Endothelial cell (in vitro differentiated cells): ENCODE results near the gene DPP9. TPM values are rescaled to one million over a fixed set of nuclear protein-coding genes. Genes with fewer than 3 reads are reported as not detected.

Experiments used
- DNase-seq: peaks from one replicate; pipeline ENCODE4 v3.0.0; 2021; ENCODE audit warnings: low spot score
- H3K27ac Mint-ChIP-seq: one replicate; pipeline ENCODE4 v1.8.0; 2021; ENCODE audit warnings: mixed read lengths, inconsistent platforms; ENCODE audit not compliant: unreplicated experiment
- H3K27me3 Mint-ChIP-seq: one replicate; pipeline ENCODE4 v1.8.0; 2021; ENCODE audit warnings: mild to moderate bottlenecking, moderate library complexity, mixed read lengths, inconsistent platforms; ENCODE audit not compliant: unreplicated experiment
- H3K36me3 Mint-ChIP-seq: one replicate; pipeline ENCODE4 v1.8.0; 2021; ENCODE audit warnings: mild to moderate bottlenecking, low read depth, mixed read lengths, inconsistent platforms; ENCODE audit not compliant: unreplicated experiment
- H3K4me1 Mint-ChIP-seq: one replicate; pipeline ENCODE4 v1.8.0; 2021; ENCODE audit warnings: mild to moderate bottlenecking, mixed read lengths, inconsistent platforms; ENCODE audit not compliant: unreplicated experiment
- H3K4me3 Mint-ChIP-seq: one replicate; pipeline ENCODE4 v1.8.0; 2021; ENCODE audit warnings: mild to moderate bottlenecking, mixed read lengths, inconsistent platforms; ENCODE audit not compliant: unreplicated experiment
- H3K9me3 Mint-ChIP-seq: one replicate; pipeline ENCODE4 v1.8.0; 2021; ENCODE audit warnings: mixed read lengths, inconsistent platforms; ENCODE audit not compliant: unreplicated experiment
- CTCF ChIP-seq: fragments of 200-600 bp; sonication (generic); IDR thresholded peaks from one replicate; pipeline ENCODE4 v1.5.0; 2021; ENCODE audit warnings: antibody characterized with exemption; ENCODE audit not compliant: unreplicated experiment
- total RNA-seq: library from RNA; stranded (reverse); fragmentation: NEBNext Ultra II Directional; extraction: Animal tissue kit (Norgen Biotek cat#: 25700); gene quantifications from one replicate; pipeline ENCODE4 v1.2.1, GENCODE V29; 2021; ENCODE audit not compliant: unreplicated experiment

The DPP9 gene
- total RNA-seq, 1 donor from 2014 or later, result 63.3 TPM

GRCh38 chr19:4669723-4670480, 53.7 kb downstream of the DPP9 start, which contains the start of gene MYDGF:
Gene MYDGF (minus strand): TSS chr19:4670342. CDS start chr19:4670334, 8 bp downstream.
- peaks cover 10% of the 10 kb centered on the region for H3K27me3 Mint-ChIP-seq
- no peak for TF ChIP-seq CTCF
- no peaks in the 10 kb centered on the region for H3K9me3 Mint-ChIP-seq

GRCh38 chr19:4664642-4665041, 59.0 kb downstream of the DPP9 start:
- Mint-ChIP-seq H3K4me1 (peaks cover 17% of the 10 kb centered on the region), H3K36me3 (peaks cover 31% of the 10 kb centered on the region), H3K4me3 (no peak overlapping the region), H3K27me3 (peaks cover 14% of the 10 kb centered on the region), H3K9me3 (no peaks in the 10 kb centered on the region), H3K27ac (no peak overlapping the region)
- TF ChIP-seq CTCF, result no peak
- no peak for DNase-seq

More at GRCh38 chr19:4669723-4670480, 53.7 kb downstream of the DPP9 start, which contains the start of gene MYDGF:
- DNase-seq, result peak; percentile 94
- peaks cover 15% of the 10 kb centered on the region for H3K36me3 Mint-ChIP-seq
- H3K27ac Mint-ChIP-seq, result peak within 1 kb of the TSS; percentile 88
- peak within 1 kb of the TSS; percentile 95 for H3K4me3 Mint-ChIP-seq
- H3K4me1 Mint-ChIP-seq, result peaks cover 10% of the 10 kb centered on the region

- H3K4me1 Mint-ChIP-seq, result peaks cover 8% of the 10 kb centered on the region
- peak overlapping the region; percentile 9 for H3K27ac Mint-ChIP-seq
- H3K9me3 Mint-ChIP-seq, result no peaks in the 10 kb centered on the region
- H3K36me3 Mint-ChIP-seq, result peaks cover 22% of the 10 kb centered on the region
- no peak for TF ChIP-seq CTCF
- peaks cover 9% of the 10 kb centered on the region for H3K27me3 Mint-ChIP-seq
- no peak for DNase-seq
- no peak overlapping the region for H3K4me3 Mint-ChIP-seq
Measured at GRCh38 chr19:4662812-4663211, 60.8 kb downstream of the DPP9 start.

GRCh38 chr19:4662020-4662695, 61.5 kb downstream of the DPP9 start:
- H3K27ac Mint-ChIP-seq, result no peak overlapping the region
- H3K27me3 Mint-ChIP-seq, result peaks cover 9% of the 10 kb centered on the region
- H3K4me1 Mint-ChIP-seq, result peaks cover 8% of the 10 kb centered on the region
- TF ChIP-seq CTCF, result no peak
- peaks cover 22% of the 10 kb centered on the region for H3K36me3 Mint-ChIP-seq
- H3K9me3 Mint-ChIP-seq, result no peaks in the 10 kb centered on the region
- peak overlapping the region; percentile 37 for H3K4me3 Mint-ChIP-seq
- DNase-seq, result no peak

- H3K27me3 Mint-ChIP-seq, result peaks cover 9% of the 10 kb centered on the region
- peak overlapping the region; percentile 11 for H3K27ac Mint-ChIP-seq
- H3K4me1 Mint-ChIP-seq, result peaks cover 8% of the 10 kb centered on the region
- DNase-seq, result no peak
- H3K36me3 Mint-ChIP-seq, result peaks cover 22% of the 10 kb centered on the region
- no peaks in the 10 kb centered on the region for H3K9me3 Mint-ChIP-seq
- TF ChIP-seq CTCF, result no peak
- peak overlapping the region; percentile 9 for H3K4me3 Mint-ChIP-seq
Measured at GRCh38 chr19:4660993-4661392, 62.6 kb downstream of the DPP9 start.
